Stimulated activated CD4-positive, alpha-beta T cell treated with anti-CD3 and anti-CD28 coated beads, Interleukin-12 subunit alpha, Interleukin-12 subunit beta, amount 100 ng/mL, for 24 hours (primary cell): ENCODE data around the gene LHFPL5.

Source experiments
- DNase-seq, 2 experiments: peaks; one replicate each; pipeline ENCODE4 v3.0.0-alpha.2; 2020; ENCODE audit warnings: low read depth in 2 of 2

Gene LHFPL5

DNA sequence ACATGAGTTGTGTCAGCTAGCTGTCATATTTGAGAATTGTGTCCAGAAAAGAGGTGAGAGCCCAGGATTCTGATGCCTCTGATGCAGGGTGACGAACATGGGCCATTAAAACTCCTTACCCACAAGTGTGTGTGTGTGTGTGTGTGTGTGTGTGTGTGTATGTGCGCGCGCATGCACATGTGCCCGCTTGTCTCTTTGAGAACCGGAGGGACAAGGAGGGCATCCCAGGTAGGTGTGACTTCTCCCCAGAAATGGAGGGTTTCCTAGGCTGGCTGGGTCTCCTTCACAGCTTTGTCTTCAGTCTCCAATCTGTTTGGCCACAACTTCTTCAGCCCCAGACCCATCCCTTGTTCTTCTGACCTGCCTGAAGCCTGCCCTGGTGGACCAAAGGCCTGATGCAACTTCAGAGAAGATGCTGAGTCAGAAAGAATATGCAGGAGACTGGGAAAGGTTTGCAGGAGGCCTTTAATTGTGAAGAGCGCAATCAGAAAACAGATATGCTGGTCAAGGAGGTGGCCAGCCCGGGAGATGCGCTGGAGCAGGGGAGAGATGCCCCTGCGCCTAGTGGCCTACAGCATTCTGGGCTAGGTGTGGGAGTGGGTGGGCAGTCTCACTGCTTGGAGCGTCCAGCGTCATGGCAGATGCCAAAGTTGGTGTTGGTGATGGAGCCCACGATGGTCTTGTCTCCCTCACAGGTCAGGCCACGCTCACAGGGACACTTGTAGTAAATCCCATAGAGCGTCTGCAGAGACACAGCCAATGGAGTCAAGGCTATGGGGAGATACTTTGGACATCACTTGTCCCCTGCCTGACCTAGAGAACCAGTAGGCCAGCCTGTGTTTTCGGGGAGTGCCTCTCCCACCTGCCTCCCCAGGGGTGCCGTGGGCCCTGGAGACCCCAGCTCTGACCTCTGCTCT, 10.4 kb upstream of the LHFPL5 start:
- no peak for DNase-seq

DNA sequence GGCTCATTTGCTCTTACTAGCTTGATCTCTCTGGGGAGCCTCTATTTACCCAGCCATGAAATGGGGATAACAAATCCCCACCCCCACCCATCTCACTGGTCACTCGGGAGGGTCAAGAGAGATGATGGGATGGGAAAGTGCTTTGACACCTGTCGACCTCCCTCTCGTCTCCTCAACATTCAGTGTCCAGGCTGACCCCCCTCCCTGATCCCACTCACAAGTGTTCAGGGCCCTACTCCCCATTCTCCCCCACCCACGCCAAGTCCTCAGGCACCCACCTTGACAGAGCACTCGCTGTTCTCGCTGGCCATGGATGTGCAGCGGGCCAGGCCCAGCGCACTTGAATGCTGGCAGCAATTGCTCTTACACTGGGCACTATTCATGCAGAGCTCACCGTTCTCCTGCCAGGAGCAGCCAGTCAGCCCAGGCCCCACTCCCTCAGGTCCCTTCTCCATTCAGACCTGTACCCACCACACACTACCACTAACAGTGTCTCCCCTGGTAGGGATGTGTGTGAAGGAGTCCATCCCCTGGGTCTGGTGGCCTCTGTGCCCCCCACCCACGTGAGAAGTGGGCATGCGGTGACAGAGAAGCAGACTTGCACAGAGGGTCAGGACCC, 9.6 kb upstream of the LHFPL5 start:
- DNase-seq = no peak

DNA sequence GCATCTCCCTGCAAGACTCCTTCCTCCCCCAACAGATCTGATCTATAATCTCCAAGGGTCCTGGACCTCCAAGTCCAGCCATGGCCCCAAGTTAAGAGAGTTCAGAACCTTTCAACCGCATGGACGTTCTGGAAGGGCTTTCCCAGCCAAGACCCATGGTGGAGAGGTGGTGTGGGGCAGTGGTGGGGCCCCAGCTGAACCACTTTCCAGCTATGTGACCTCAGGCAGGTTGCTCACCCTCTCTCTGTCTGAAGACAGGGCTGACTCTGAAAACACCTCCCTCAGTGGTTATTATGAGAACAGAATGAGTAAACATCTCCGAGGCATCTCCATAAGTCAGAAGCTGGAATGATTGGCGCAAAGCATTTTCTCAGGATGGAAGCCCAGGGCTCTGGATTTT, 8.9 kb upstream of the LHFPL5 start:
- no peak for DNase-seq

DNA sequence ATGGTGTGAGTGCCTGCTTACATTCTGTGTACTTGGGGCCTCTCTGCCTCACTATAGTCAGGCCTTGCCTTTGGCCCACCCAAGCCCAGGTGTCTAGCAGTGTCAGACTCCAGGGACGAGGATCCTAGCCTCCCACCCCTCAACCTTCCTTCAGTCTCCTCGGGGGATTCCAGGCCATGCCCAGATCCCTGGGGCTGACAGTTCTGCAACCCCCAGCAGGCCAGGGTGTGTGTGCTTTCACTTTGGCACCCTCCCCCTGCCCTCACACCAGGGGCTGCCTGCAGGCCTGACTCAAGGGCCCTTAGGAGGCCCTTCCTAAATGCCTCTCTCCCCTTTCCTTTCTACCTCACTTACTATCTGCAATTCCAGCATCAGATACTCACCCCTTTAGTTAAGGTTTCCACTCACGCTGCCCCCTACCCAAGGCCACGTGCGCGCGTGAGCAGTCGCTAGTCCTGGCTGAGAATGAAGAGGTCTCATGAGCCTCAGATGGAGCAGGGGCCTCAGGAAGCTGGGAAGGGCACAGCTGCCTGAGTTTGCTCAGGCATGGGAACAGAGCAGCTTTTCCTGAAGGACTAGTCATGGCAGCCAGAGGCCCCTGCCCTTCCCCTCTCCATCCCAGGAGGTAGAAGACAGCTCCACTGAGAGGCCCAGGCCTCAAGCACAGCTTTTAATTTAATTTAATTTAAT, 7.2 kb upstream of the LHFPL5 start:
- no peak for DNase-seq

DNA sequence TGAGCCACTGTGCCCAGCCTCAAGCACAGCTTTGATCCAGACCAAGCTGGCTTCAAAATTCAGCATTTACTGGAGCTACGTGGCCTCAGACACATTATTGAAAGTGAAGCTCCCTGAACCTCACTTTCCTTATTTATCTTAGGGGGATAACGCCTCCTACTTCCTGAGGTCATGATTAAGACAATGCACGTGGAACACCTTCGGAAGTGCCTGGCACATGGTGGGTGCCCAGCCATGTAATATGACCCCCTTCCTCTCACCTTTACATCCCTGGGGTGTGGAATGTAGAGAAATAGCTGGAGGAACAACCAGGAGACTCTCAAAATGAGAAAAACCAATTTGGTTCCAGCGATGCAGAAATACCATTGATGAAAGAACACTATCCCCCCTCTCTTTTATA, 6.4 kb upstream of the LHFPL5 start:
- DNase-seq = no peak

DNA sequence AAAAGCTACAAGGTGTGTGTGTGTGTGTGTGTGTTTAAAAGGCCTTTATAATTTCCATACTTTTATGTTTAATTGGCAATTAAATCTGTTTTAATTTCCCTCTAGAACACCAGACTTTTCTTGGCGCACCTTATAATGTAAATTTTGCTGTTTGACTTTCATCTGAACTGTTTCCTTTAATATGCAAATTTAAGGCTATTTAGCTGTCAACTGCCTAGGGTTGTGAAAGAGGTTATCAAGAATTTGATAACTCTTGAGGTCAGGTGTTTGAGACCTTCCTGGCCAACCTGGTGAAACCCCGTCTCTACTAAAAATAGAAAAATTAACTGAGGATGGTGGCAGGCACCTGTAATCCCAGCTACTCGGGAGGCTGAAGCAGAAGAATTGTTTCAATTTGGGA, 4.0 kb upstream of the LHFPL5 start:
- no peak for DNase-seq

DNA sequence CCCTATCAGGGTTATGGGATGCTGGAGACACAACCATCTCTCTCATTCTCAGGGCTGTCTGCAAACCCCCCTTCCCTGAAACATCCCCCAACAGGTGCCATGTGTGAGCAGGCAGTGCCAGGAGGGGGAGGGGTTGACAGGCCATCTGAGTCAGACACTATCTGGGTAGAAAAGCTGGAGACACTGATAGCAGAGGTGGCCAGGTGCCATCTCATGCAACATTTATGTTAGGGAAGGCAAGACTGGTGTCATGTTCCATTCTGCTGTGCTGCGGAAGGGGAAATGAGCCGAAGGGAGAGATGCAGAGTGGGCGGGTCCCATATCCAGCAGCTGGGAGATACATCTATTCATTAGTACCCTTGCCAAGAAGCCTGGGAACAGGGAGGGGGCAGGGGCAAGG, 3.5 kb downstream of the LHFPL5 start:
- no peak for DNase-seq

DNA sequence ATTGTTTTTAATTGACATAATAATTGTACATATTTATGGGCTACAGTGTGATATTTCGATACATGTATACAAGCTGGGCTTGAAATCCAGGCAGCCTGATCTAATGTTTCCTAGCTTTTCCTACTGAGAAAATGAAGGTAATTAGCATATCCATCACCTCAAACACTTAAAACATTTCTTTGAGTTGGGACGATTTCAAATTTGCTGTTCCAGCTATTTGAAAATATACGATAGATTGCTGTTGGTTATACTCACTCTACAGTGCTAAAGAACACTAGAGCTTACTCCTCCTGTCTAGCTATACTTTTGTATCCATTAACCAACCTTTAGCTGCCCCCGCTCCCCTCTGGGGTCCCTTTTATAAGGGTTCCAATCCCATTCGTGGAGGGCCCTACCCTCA, 4.7 kb downstream of the LHFPL5 start:
- DNase-seq = no peak

DNA sequence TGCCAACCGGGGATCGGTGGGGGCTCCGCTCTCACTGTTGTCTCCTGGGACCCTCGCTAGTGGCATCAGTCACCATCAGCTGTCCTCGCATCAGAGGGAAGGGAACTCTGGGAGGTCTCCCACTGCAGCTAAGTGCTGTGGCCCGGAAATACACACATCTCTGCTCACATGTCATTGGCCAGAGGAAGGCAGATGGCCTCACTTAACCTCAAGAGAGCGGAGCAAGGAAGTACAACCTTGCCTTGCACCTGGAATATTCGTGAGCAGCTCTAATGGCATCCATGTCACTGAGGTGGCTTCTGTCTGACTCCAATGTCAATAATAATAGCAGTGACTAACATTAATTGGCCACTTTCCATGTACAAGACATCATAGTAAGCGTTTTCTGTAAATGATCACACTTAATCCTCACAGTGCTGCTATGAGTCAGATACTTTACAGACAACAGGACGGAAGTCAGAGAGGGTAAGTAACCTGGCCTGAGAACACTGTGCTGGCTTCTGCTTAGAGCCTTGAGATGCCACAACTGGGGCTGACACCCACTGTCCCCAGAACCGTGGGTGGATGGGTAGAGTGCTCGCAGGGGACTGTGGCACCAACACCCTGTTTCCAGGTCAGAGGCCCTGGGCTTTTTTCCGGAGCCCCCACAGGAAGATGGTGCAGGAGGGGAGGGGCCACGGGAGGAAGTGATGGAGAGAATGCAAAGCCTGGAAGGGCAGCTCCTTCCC, 6.0 kb downstream of the LHFPL5 start:
- no peak for DNase-seq

DNA sequence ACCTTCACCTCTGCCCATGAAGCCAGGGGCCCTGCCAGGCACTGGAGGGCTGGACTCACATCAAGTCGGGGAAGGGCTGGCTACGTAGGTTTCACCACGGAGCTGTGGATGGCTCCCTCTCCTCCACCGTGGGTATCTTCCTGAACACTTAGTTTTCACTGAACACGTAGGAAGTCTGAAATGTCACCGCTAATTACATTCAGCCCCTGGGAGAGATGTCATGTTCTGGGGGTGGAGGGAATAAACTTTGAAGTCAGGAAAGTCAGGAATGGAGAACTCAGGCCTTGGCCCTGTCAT, 6.5 kb downstream of the LHFPL5 start:
- DNase-seq = no peak

DNA sequence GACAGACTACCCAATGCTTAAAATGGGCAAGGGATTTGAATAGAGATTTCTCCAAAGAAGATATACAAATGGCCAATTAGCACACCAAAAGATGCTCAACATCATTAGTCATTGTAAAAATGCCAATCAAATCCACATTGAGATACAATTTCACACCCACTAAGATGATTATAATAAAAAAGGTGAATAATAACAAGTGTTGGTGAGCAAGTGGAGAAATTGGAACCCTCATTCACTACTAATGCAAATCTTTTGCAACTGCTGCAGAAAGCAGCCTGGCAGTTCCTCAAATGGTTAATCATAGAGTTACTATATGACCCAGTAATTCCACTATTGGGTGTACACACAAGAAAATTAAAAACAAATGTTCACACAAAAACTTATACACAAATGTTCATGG, 12.4 kb downstream of the LHFPL5 start:
- no peak for DNase-seq

DNA sequence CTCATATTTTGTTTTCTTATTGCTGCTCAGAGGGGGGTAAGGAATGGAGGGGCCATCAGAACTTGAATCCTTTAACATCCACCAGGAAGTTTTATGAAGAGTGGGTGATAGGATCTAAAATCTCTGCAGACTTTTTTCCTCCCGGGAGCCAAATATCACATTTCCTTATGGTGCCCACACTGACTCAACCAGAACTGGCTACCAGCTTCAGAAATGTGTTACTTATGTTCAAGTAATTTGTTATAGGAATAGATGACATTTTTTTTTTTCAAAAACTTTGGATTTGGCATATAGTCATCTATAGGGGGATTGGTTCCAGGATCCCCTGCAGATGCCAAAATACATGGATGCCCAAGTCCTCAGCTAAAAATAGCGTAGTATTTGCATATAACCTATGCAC, 18.4 kb downstream of the LHFPL5 start:
- DNase-seq = no peak

DNA sequence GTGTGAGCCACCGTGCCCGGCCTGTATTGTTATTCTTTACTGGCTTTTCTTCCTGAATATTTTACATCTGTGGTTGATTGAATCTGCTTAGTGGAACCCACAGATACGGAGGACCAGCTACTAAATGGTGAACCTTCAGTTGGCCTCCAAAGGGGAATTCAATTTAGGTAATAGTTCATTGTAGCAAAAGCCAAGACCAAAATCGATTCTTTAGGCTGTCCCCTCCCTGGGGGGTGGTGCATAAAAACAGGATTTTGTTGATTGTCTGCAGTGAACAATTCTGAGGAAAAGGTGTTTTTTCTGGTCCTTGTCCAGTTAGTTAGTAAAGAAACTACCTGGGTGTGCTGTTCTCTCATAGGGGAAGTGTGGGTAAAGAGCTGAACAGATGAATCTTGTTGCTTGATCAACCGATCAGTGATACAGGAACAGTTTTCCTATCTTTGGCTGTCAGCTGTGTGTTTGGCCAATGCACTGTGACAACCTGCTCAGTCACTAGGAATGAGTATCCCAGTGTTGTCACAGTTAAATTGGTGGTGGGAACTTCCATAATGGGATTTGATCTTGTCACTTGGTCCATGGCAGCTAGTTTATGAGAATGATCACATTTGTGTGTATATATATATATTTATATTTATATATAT, 19.5 kb downstream of the LHFPL5 start:
- DNase-seq = no peak

DNA sequence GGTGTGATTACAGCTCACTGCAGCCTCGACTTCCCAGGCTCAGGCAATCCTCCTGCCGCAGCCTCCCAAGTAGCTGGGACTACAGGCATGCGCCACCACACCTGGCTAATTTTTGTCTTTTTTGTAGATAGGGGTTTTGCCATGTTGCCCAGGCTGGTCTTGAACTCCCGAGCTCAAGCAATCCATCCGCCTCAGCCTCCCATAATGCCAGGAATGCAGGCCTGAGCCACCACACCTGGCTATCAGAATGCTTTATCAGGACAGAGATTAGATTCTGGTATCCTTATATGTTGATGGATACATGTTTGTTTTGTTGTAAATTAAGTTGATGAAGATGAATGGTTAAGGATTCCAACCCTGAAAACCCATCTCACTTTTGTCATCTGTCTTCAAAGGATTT, 24.2 kb downstream of the LHFPL5 start:
- no peak for DNase-seq

DNA sequence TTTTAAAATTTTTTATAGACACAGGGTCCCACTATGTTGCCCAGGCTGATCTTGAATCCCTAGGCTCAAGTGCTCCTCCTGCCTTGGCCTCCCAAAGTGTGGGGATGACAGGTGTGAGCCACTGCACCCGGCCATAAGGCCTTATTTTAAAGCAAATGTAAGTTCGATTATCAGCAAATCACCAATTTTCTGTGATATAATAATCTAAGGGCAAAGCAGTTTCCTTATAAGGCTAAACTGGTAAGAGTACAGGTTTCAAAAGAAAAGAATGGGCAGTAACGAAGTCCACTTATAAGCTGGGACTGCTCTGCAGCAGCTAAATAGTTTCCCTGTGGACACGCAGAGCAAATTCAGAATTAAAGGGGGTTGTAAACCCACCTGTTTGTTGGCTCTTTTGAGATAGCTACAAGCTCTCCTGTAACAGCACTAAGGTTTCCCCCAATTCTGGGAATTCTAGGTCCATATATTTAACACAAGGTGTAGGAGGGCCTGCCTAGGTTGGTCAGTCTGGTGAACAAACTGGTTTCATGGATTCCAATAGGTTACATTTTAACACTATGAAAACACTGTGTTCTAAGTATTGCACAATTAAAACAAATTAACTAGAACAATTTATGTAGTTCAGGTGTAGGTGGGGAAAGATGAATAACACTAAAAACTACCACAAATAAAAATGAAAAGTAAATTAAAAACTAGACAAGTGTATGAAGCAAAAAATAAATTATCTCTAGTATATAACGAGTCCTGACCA, 26.3 kb downstream of the LHFPL5 start:
- no peak for DNase-seq

DNA sequence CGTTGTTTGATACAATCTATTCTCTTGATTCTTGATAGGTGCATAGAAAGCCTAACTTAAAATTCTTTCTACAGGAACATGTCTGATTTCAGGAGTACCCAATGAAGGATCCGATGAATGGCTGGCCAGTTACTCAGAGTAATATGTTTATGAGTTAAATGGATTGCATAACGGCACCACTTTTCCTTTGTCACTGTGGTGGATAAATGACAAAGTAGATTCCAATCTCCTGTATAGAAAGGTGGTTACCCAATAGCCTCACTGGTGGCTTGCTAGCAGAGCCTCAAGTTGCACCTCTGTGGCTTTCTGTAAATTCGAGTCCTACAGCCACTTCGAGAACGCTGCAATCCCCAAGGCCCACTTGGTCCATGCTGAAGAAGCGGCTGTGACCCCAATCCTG, 28.4 kb downstream of the LHFPL5 start:
- no peak for DNase-seq

DNA sequence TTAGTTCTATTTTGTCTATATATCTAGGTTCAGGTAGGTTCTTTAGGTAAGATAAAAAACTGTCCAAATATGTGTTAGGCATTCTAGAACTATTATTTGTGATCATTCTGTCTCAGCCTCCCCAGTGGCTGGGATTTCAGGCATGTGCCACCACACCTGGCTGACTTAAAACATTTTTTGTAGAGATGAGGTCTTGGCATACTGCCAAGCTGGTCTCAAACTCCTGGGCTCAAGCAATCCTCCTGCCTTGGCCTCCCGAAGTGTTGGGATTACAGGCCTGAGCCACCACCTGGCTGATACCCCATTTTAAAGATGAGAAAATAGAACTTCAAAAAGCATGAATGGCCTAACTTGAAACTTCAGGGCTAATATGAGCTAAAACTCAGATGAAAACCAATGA, 33.9 kb downstream of the LHFPL5 start:
- DNase-seq = no peak

DNA sequence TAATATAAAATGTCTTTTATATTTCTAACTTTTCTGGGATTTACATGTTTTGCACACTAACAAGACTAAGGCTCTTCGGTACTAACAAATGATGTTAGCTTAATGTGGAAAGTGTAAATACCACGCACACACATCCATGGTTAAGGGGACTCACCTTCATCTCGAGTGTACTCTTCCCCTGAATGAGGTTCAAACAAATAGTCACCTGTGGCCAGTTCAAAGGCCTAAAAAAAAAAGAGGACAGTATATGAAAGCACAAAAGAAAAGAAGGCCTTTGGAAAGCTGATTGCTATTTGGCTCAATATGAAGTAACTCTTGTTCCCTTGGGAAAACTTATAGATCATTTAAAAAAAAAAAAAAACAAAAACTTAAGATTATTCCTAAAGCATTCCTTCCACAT, 37.2 kb downstream of the LHFPL5 start:
- DNase-seq = no peak

DNA sequence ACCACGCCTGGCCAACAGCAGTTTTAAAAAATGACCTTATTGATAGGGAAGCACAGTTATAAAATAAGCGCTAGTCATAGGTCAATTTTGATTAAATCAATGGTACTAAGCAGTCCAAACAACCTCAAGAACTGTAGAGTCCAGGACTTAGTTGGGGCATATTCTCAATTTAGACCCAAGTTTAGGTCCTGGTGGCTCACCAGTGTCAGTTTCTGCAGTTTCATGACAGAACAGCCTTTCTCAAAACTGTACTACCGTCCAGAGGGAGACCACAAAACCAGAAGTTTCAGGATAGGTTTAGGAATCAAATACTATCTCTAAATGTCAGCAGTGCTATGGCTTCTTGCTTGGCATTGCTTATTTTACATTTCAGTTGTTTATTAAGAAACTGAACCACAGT, 39.1 kb downstream of the LHFPL5 start:
- no peak for DNase-seq

DNA sequence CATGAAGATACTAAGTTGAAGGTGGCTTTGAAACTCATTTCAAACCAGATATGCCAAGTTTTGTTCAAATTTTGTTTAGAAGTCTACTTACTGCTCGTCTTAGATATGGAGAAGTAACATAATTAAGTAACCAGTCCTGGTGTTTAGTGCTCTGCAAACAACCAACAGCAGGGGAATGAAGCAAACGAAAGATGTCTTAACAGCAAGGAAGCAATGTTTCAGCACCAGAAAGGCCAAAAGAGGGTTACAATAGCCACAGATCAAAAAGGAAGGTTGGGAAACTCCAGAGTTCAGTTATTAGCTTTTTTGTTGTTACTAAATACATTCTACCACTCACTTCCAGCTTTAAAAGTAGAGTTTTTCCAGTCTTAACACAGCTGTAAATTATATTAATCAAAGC, 45.1 kb downstream of the LHFPL5 start:
- DNase-seq = no peak

DNA sequence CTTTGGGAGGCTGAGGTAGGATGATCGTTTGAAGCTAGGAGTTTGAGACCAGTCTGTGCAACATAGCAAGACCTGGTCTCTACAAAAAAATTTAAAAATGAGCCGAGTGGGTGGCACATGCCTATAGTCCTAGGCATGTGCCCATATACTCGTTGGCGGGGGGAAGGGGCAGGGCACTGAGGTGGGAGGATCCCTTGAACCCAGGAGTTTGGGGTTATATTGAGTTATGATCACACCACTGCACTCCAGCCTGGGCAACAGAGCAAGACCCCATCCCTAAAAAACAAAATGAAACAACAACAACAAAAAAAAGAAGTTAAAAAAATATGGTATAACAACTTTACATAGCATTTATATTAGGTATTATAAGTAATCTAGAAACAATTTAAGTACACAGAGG, 47.8 kb downstream of the LHFPL5 start:
- DNase-seq = no peak
